Skeletal muscle cell (primary cell): ENCODE results near the gene PBX2.
"Not testable (repeated sequence)": the region's sequence is repeated elsewhere in the genome, so short reads cannot be mapped to it uniquely, and the experiment has no call there.

Experiments used
- DNase-seq: peaks from one replicate; pipeline ENCODE4 v3.0.0-alpha.2; 2010; ENCODE audit warnings: low read depth
- H3K4me3 ChIP-seq: 2 replicates; pipeline ENCODE4 v1.5.1; 2011; ENCODE audit warnings: low read depth, mild to moderate bottlenecking, control low read depth, low read length, moderate library complexity

PBX2 gene

GRCh38 chr6:32153564-32154513 is 36.2 kb downstream of the PBX2 start, which contains the start of gene PPT2:
Gene PPT2 (plus strand): TSS chr6:32154141. CDS start chr6:32154595, 454 bp downstream.
- DNase-seq, result peak; percentile 88
- H3K4me3 ChIP-seq, result peak within 1 kb of the TSS; percentile 78

GRCh38 chr6:32152769-32153563 is 37.0 kb downstream of the PBX2 start:
- peak overlapping the region; percentile 78 for H3K4me3 ChIP-seq
- no peak for DNase-seq

- H3K4me3 ChIP-seq, result peak within 1 kb of the TSS; percentile 78
- DNase-seq, result no peak
These were observed 37.9 kb downstream of the PBX2 start, which contains the start of gene PRRT1 for GRCh38 chr6:32151863-32152768. Gene PRRT1 (minus strand): TSS chr6:32151939. CDS start chr6:32151827, 112 bp downstream.

GRCh38 chr6:32151181-32151862 is 38.7 kb downstream of the PBX2 start:
- H3K4me3 ChIP-seq, result peak overlapping the region; percentile 78
- DNase-seq, result no peak

GRCh38 chr6:32149932-32150870 is 39.8 kb downstream of the PBX2 start:
- no peak overlapping the region for H3K4me3 ChIP-seq
- DNase-seq, result no peak

GRCh38 chr6:32149092-32149755 is 40.8 kb downstream of the PBX2 start:
- DNase-seq, result no peak
- H3K4me3 ChIP-seq, result peak overlapping the region; percentile 20

GRCh38 chr6:32148289-32149091 is 41.5 kb downstream of the PBX2 start:
- H3K4me3 ChIP-seq, result peak overlapping the region; percentile 21
- no peak for DNase-seq

GRCh38 chr6:32147401-32148132 is 42.4 kb downstream of the PBX2 start:
- DNase-seq, result no peak
- H3K4me3 ChIP-seq, result no peak overlapping the region

GRCh38 chr6:32146687-32147086 is 43.3 kb downstream of the PBX2 start:
- H3K4me3 ChIP-seq, result no peak overlapping the region
- DNase-seq, result no peak

- H3K4me3 ChIP-seq, result no peak overlapping the region
- DNase-seq, result no peak
These were observed 43.7 kb downstream of the PBX2 start for GRCh38 chr6:32146287-32146686.

- not testable (repeated sequence) for H3K4me3 ChIP-seq, DNase-seq
These were observed 45.8 kb downstream of the PBX2 start for GRCh38 chr6:32144238-32144637.

GRCh38 chr6:32140420-32141046 is 49.5 kb downstream of the PBX2 start:
- no peak overlapping the region for H3K4me3 ChIP-seq
- no peak for DNase-seq

- no peak for DNase-seq
- no peak overlapping the region for H3K4me3 ChIP-seq
These were observed 50.4 kb downstream of the PBX2 start for GRCh38 chr6:32139590-32139989.

GRCh38 chr6:32137454-32137853 is 52.5 kb downstream of the PBX2 start:
- no peak for DNase-seq

More at GRCh38 chr6:32137454-32137853, 52.5 kb downstream of the PBX2 start:
- no peak overlapping the region for H3K4me3 ChIP-seq
